HPDE6-E6E7 (cell line): ENCODE data around the gene GRAMD4.

ENCODE experiments used
- DNase-seq: peaks from one replicate; pipeline ENCODE4 v3.0.0; 2011; ENCODE audit warnings: missing footprints; ENCODE audit errors: extremely low spot score

The GRAMD4 gene

DNA sequence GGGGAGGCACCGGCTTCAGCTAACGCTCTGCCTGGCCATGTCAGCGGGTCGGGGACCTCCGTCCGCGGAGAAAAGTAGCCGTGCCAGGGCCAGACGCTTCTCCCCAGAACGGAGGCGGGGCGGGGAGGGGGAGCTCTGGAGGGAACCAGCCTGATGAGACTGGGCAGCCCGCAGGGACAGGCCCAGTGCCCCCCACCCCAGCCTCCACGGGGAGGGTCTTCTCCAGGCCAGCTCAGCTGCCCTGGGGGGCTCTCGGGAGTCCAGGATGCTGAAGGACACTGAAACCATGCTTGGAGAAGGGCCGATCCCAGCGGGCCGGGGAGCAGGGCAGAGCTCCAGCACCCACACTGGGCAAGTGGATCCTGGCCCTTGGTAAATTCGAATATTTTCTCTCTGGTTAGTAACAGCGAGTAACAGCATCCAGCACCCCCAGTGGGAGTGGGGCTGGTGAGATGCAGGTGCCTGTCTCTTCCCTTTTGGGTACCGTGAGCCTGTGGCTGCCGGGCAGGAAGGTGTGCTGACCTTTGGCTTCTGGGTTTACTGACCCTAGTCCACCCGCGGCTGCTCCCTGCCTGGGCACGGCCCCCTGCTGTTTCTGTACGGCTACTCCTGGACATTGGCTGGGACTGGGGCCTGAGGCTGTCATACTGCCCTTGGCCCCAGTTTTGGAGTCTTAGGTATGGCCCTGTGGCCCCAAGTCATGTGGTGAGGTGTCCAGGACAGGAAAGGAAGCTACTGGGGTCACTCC lies 35.8 kb downstream of the GRAMD4 start:
- no peak for DNase-seq

DNA sequence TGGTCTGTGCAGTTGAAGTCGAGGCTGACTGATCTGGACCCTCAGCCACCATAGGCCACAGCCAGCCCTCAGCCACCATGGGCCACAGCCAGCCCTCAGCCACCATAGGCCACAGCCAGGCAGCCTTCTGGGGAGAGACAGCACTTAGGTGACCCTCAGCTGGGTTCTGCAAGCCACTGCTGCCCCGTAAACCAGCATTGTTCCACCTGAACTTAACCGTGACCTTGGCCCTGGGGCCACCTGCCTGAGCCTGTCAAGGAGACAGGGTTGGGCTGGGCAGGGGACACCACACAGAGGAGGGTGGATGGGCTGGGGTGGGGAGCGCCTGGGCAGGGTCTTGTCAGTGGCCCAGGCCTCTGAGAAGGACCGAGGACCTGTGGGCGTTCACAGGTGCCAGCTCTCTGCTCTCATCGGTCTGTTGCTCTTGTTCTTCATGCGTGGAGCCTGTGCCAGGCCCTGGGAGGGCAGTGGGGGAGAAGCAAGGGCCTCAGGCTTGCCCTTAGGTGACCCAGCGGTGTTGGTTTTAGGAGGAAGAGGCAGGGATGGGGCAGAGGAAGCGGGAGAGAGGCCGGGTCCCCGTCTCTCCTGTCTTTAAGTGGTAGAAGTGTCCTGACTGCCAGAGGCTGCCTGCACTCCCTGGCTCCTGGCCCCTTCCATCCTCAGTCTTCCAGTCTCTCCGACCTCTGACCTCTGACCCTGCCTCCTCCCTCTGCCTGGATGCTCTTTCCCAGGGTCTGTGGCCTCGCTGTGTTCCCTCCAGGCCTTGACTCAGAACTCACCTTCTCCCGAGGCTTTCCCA lies 36.9 kb downstream of the GRAMD4 start:
- DNase-seq = no peak

DNA sequence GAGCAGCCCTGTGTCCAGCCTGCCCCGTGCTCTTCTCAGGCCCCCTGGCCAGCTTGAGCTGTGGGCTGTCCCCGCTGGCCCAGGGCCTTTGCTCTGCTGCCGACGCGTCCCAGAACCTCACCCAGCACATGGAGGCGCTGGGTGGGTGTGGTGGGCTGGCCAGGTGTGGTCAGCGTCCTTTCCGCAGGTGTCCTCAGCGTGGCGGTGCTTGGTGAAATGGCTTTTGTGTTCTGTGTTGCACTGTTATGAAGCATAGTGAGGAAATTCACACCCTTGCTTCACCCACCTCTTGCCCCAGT lies 37.4 kb downstream of the GRAMD4 start:
- DNase-seq = no peak

DNA sequence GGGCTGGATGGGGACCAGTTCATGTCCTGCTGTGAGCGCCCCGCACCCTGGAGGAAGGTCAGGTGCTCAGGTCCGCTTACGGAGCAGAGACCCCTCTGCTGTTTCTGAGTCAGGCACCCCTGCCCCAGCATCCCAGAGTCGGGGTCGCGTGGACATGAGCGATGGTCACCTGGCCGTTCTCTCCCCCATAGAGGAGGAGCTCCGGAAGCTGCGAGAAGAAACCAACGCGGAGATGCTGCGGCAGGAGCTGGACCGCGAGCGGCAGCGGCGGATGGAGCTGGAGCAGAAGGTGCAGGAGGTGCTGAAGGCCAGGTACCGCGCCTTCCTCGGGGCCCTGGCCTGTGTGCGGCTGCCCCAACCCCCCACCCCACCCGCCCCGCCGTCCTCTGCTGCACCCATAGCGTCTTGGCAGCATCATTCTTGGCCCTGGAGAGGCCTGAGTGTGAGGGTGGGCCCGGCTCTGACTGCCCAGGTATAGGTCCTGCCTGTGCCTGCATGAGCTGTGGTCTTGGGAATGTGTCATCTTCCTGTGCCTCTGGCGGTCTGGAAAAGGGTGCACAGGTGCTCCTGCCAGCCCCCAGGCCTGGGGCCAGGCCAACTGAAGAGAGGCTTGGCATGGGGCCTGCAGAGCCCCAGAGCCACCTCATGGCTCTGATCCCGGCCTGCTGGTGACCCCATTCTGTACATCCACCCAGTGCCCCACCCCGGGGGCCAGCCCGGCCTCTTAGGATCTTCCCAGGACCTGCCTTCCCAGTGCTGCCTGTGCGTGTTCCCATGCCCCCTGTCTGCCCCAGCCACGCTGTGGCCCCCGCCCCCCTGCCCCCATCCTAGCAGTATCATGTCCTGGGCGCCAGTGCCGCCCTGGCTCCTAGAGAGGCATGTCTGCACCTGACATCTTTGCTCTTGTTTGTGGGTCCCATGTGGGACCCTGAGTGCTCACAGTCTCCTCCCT lies 38.1 kb downstream of the GRAMD4 start:
- DNase-seq = peak; percentile 78

DNA sequence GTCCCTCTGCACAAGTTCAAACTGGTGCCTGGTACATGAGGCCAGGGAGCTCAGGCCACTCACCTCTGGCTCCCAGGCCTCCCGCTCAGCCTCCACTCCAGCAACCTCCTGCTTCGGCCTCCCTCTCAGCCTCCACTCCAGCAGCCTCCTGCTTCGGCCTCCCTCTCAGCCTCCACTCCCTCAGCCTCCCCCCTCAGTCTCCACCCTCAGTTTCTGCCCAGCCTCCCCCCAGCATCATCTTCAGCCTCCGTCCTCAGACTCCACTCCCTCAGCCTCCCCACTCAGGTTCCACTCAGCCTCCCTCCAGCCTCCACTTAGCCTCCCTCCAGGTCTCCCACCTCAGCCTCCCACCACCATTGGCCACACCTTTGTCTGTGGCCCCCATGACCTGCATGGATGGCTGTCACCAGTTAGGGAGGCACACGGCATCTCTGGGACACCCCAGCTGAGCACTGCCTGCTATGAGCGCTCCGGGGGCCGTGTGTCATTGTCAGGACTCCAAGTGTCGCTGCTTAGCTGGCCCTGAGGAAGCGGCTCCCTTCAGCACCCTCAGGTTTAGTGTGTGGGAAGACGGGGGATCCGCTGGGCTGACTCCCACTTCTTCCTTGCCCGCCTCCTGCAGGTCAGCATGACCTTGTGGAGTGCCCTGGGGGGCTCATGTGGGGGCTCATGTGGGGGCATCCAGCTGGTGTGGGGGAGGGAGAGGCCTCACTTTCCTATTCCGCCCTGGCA lies 39.0 kb downstream of the GRAMD4 start:
- DNase-seq = no peak

GRCh38 chr22:46659791-46660186 lies 39.6 kb downstream of the GRAMD4 start:
- no peak for DNase-seq

DNA sequence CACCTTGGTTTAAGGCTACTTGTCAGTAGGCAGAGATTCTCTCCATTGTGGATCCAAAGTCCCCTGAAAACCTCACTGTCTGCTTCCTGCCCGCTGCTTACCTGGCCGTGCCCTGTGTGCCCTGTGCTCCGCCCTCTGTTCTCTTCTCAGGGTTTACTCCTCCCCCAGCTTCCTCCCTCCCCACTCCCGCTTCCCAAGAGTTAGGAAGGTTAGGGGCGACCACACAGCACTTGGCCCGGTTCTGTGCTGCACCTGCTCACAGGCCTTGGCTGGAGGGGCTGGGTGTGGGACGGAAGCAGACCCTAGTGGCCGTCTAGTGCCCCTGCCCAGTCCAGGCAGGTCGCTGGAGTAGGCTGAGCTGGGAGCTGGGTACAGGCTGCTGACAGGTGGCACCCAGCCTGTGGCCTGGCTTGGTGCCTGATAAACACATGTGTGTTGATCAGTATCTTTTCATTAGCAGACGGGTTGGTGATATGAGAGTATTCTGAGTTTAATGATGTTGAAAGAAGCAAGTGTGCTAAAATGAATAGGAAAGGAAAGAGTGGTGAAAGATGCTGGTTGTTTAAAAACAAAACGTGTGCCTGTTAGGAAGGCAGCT lies 40.5 kb downstream of the GRAMD4 start:
- DNase-seq = no peak

DNA sequence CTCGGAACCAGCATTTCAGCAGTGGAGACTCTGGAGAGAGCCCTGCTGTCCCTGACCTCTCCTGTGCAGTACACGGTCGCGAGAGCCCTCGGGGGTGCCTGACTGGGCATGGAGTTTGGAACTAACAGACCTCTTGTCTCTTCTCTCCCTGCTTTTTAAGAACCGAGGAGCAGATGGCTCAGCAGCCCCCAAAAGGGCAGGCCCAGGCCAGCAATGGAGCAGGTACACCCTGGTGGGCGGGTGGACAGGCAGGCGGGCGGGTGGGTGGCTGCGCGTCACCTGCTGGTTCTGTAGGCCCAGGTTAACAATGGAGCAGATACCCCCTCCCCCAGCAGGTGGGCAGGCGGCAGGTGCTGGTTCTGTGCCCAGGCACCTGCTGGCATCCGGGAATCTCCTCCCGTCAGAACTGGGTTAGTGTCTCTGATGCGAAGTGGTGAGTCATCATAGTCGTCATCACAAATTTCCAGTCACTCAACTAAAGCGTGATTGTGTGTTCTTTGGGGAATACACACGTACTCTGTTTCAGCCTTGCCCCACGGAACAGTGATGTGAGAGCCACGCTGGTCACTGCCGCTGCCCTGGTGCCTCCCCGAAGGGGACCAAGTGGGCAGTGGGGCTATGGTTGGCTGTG lies 41.1 kb downstream of the GRAMD4 start:
- peak; percentile 70 for DNase-seq

DNA sequence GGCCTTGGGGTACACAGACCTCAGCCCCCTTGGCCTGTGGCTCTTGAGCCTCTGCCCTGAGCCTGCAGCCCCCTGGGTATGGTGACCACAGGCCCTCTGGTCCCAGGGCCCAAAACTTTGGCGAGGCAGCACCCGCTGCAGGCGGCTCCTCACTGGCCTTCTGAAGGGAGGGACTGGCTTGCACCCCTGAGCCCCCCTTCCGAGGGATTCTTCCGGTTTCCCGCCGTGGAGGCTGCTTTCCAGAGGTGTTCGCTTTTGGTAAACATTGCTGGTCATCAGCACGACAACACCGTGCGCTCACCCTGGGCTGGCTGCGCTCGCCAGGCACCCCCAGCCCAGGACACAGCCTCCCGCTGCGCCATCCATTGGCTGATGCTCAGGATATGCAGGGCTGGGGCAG lies 42.0 kb downstream of the GRAMD4 start:
- no peak for DNase-seq

DNA sequence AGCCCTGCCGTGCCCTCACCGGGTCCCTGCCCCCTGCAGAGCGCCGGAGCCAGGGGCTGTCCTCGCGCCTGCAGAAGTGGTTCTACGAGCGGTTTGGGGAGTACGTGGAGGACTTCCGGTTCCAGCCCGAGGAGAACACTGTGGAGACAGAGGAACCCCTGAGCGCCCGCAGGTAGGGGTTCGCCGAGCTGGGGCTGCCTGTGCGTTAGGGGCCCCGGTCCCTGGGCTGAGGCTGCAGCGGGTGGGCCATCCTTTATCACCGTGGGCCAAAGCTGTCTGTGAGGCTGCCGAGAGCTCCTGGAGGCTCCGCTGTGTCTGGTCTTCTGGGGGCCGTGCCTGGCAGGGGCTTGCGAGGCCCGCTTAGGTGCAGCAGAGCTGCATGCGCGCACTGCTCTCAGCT lies 42.8 kb downstream of the GRAMD4 start:
- DNase-seq = no peak

GRCh38 chr22:46663436-46664100 lies 43.4 kb downstream of the GRAMD4 start:
- no peak for DNase-seq

DNA sequence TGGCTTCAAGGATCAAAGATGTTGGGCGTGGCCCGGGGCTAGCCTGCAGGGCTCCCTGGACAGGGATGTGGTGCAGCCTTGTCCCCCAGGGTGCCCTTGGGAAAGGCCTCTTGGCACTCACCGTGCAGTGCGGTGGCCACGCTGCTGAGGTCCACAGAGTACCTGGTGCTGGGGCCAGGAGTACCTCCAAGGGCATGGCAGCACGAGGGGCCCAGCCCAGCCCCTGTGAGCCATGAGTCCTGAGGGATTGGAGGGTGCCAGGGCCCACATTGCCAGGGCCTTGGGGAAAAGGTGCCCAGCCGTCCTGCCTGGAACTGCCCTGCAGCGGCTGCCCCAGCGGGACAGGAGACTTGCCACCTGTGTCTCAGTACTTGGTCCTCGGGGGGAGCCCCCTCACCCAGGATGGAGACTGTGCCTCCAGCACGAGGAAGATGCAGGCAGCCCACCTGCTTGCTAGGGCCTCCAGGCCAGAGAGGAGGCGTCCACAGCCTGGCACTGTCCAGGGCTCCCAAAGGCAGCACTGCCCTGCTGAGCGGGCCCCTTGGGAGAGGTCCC lies 44.2 kb downstream of the GRAMD4 start:
- DNase-seq = no peak

DNA sequence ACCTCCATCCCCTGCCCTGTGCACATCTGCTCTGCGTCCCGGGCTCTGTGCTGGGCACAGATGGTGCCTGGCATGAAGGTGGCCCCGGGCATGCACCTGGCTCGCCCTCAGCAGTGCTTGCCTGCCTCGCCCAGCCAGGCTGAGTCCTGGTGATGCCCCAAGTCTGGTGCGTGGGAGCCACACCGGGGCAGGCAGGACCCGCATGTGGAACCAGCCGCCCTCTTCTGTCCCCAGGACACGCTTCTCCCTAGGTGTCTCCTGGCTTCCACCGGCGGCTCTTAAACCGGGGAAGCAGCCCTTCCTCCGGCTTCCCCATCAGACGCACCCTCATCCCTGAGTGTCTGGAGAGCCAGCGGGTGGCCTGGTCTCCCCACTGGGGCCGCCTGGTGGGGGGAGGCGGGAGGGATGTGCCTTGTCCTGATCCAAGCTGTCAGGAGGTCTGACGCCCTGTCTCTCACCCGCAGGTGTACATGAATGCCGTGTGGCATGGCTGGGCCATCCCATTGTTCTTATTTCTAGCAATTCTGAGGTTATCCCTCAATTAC lies 45.0 kb downstream of the GRAMD4 start:
- no peak for DNase-seq

DNA sequence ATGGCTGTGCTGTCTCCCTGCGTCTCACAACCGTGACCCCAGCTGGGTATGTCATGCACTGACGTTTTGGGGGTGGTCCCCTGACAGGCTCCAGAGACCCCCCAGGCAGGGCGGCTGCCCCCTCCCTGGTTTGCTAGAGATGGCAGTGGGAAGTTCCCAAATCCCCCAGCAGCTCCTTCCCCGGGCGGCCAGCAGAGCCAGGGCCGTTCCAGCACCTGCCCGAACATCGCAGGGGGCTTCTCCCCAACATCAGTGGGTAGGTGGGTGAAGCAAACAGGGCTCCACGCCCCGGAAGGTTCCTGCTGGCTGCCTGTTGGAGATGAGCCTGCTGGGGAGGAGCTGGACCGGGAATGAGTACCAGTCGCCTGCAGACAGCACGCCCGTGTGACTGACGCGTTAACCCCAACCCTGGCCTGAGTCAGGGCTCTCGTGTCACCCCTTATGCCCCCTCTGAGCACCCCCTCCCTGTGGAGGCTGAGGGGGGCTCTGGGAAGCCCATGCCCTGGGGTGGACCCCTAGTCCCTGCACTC lies 45.6 kb downstream of the GRAMD4 start:
- no peak for DNase-seq

- no peak for DNase-seq
Observed at GRCh38 chr22:46666577-46667244, 46.5 kb downstream of the GRAMD4 start.

DNA sequence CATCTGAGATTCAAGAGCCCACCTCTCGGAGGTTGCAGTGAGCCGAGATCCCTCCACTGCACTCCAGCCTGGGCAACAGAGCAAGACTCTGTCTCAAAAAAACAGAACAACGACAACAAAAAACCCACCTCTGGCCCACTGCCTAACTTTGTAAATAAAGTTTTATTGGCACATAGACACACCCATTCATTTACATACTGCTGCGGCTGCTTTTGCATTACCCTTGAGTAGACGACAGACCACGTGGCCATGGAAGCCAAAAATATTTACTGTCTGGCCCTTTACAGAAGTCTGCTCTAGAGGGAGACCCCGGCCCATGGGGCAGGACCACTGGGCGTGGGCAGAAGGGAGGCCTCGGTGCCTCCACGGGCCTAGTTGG lies 47.0 kb downstream of the GRAMD4 start:
- DNase-seq = no peak

- no peak for DNase-seq
Observed at GRCh38 chr22:46668116-46668515, 47.9 kb downstream of the GRAMD4 start.

GRCh38 chr22:46669201-46669600 lies 49.0 kb downstream of the GRAMD4 start:
- no peak for DNase-seq
